AG09309 (cell line): Measurements from ENCODE around the gene GYG1.

Experiments
- DNase-seq: peaks from one replicate; pipeline ENCODE4 v3.0.0-alpha.2; 2010; ENCODE audit warnings: low read depth
- H3K4me3 ChIP-seq: 2 replicates; pipeline ENCODE4 v1.5.1; 2011; ENCODE audit warnings: mild to moderate bottlenecking, low read depth, low read length, moderate library complexity; ENCODE audit not compliant: control insufficient read depth
- CTCF ChIP-seq: IDR thresholded peaks from 2 replicates; pipeline ENCODE4 v1.5.1; 2011; ENCODE audit warnings: mild to moderate bottlenecking, low read depth, low read length, inconsistent platforms; ENCODE audit not compliant: insufficient read depth, control insufficient read depth; ENCODE audit errors: missing control alignments

GYG1 gene

GRCh38 chr3:148998715-148999423 is 7.5 kb downstream of the GYG1 start:
- DNase-seq: no peak
- H3K4me3 ChIP-seq: no peak overlapping the region
- no peak for TF ChIP-seq CTCF

- H3K4me3 ChIP-seq: no peak overlapping the region
- TF ChIP-seq CTCF: no peak
- DNase-seq: no peak
Observed at GRCh38 chr3:148999806-149000205, 8.5 kb downstream of the GYG1 start.

- H3K4me3 ChIP-seq: no peak overlapping the region
- no peak for DNase-seq
- TF ChIP-seq CTCF: no peak
Observed at GRCh38 chr3:149000206-149000745, 8.9 kb downstream of the GYG1 start.

GRCh38 chr3:149001727-149002126 is 10.4 kb downstream of the GYG1 start:
- no peak for DNase-seq
- no peak overlapping the region for H3K4me3 ChIP-seq
- no peak for TF ChIP-seq CTCF

- no peak for TF ChIP-seq CTCF
- H3K4me3 ChIP-seq: no peak overlapping the region
- DNase-seq: no peak
Observed at GRCh38 chr3:149003653-149004305, 12.4 kb downstream of the GYG1 start.

GRCh38 chr3:149004622-149005021 is 13.3 kb downstream of the GYG1 start:
- no peak overlapping the region for H3K4me3 ChIP-seq
- DNase-seq: no peak
- no peak for TF ChIP-seq CTCF
